K562 (cell line): ENCODE measurements around the gene BCR. TPM values are rescaled to one million over a fixed set of nuclear protein-coding genes. Genes with fewer than 3 reads are reported as not detected.

ENCODE experiments used
- ATF2 ChIP-seq: sonication (generic); formaldehyde crosslinking; IDR thresholded peaks from 2 replicates; pipeline ENCODE4 v1.8.1; 2022; ENCODE audit warnings: missing genetic modification reagents
- FUS ChIP-seq: fragments of 200-400 bp; formaldehyde crosslinking; optimal IDR thresholded peaks from 2 replicates; pipeline ENCODE3; 2017; ENCODE audit warnings: low read depth, low read length
- KHSRP ChIP-seq: fragments of 450-650 bp; IDR thresholded peaks from 2 replicates; pipeline ENCODE4 v1.6.1; 2017
- NRF1 ChIP-seq, 2 experiments: fragments of 450-650 bp; IDR thresholded peaks in 1 of 2; conservative IDR thresholded peaks in 1 of 2; 2 replicates each; pipeline ENCODE4 v1.6.1; 2014; ENCODE audit warnings: mild to moderate bottlenecking in 2 of 2
- POLR2A ChIP-seq: fragments of 450-650 bp; conservative IDR thresholded peaks from 2 replicates; pipeline ENCODE4 v1.6.1; 2016
- TFAP4 ChIP-seq: sonication (generic); formaldehyde crosslinking; IDR thresholded peaks from 2 replicates; pipeline ENCODE4 v1.8.0; 2022; ENCODE audit warnings: missing genetic modification reagents, mild to moderate bottlenecking, moderate library complexity, borderline replicate concordance
- ZEB2 ChIP-seq: fragments of 450-650 bp; IDR thresholded peaks from 2 replicates; pipeline ENCODE4 v1.6.1; 2016
- ZFP30 ChIP-seq: fragments of 250-450 bp; sonication (Bioruptor Pico); IDR thresholded peaks from 2 replicates; pipeline ENCODE4 v1.8.0; 2022; ENCODE audit warnings: moderate library complexity, mild to moderate bottlenecking, inconsistent platforms, borderline replicate concordance
- polyA plus RNA-seq, 8 experiments: library from polyadenylated mRNA; depleted of rRNA in 4 of 8; stranded (reverse) in 5 of 8; unstranded in 3 of 8; fragments of >200 nt; fragmentation: Nextera tagmentation in 2 of 8; fragmentation: Illumina TruSeq in 1 of 8; extraction: Ambion mirVana in 2 of 8; extraction: Trizol in 1 of 8; gene quantifications; 2 replicates each; pipeline versions ENCODE4 v1.2.1 to v1.2.3, GENCODE V29; 2011 to 2014; ENCODE audit warnings: inconsistent platforms in 1 of 8, missing spikeins in 1 of 8
- total RNA-seq, 7 experiments: library from RNA; depleted of rRNA in 6 of 7; stranded (reverse); fragments of >200 nt in 6 of 7; fragmentation: Illumina TruSeq in 2 of 7; extraction: Trizol in 2 of 7; gene quantifications; 2 replicates each; pipeline versions ENCODE4 v1.2.1 to v1.2.3, GENCODE V29; 2011 to 2021; ENCODE audit warnings: low replicate concordance in 1 of 7
- TF ChIP-seq, protein P1 (sequence below): fragments of 200-800 bp; sonication (Bioruptor generic); IDR thresholded peaks from 2 replicates; pipeline ENCODE4 v1.6.1; 2016; ENCODE audit warnings: missing genetic modification characterization, missing compliant biosample characterization

Gene BCR
- total and polyA plus RNA-seq, 9 of the 15 experiments (the other 6 are each of a cell fraction or from before 2014, with no cell fraction given): 0.41 to 150 (median 45.6) TPM

DNA sequence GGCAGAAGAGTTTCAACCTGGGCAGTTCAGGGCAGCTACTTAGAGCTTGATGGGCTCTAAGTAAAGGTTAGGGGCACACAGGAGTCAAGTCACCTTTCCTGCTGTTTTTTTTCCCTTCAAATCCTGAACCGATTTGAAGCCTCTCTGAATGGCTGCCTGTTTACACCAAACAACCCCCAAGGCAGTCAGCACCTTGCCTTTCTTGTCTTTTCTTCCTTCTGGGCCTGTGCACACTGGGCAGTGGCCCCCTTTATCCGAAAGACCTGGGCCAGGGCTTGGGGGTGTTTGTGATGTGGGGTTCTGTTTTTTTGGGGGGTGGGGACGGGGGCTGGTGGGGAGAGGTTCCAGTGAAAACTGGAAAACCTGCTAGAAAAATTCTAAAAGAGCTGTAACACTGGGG, 42.8 kb upstream of the BCR start (continued):
- TF ChIP-seq ZFP30 (CRISPR knock-in tag): no peak
- no peak for TF ChIP-seq TFAP4 (CRISPR knock-in tag)
- TF ChIP-seq, protein P1, sequence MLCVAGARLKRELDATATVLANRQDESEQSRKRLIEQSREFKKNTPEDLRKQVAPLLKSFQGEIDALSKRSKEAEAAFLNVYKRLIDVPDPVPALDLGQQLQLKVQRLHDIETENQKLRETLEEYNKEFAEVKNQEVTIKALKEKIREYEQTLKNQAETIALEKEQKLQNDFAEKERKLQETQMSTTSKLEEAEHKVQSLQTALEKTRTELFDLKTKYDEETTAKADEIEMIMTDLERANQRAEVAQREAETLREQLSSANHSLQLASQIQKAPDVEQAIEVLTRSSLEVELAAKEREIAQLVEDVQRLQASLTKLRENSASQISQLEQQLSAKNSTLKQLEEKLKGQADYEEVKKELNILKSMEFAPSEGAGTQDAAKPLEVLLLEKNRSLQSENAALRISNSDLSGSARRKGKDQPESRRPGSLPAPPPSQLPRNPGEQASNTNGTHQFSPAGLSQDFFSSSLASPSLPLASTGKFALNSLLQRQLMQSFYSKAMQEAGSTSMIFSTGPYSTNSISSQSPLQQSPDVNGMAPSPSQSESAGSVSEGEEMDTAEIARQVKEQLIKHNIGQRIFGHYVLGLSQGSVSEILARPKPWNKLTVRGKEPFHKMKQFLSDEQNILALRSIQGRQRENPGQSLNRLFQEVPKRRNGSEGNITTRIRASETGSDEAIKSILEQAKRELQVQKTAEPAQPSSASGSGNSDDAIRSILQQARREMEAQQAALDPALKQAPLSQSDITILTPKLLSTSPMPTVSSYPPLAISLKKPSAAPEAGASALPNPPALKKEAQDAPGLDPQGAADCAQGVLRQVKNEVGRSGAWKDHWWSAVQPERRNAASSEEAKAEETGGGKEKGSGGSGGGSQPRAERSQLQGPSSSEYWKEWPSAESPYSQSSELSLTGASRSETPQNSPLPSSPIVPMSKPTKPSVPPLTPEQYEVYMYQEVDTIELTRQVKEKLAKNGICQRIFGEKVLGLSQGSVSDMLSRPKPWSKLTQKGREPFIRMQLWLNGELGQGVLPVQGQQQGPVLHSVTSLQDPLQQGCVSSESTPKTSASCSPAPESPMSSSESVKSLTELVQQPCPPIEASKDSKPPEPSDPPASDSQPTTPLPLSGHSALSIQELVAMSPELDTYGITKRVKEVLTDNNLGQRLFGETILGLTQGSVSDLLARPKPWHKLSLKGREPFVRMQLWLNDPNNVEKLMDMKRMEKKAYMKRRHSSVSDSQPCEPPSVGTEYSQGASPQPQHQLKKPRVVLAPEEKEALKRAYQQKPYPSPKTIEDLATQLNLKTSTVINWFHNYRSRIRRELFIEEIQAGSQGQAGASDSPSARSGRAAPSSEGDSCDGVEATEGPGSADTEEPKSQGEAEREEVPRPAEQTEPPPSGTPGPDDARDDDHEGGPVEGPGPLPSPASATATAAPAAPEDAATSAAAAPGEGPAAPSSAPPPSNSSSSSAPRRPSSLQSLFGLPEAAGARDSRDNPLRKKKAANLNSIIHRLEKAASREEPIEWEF (CRISPR knock-in tag): no peak
- no peak for TF ChIP-seq NRF1 (conservative IDR thresholded peaks at IDR 0.05 in 1 of 2, IDR thresholded peaks at IDR 0.05 in 1 of 2)
- no peak for TF ChIP-seq ZEB2
- no peak for TF ChIP-seq ATF2 (CRISPR knock-in tag)
- TF ChIP-seq FUS: no peak
- TF ChIP-seq POLR2A: no peak
- TF ChIP-seq KHSRP: no peak
